Activated naive CD8-positive, alpha-beta T cell (primary cell): ENCODE measurements around the gene ARAP1.

Experiments
- H3K27ac Mint-ChIP-seq: one replicate; pipeline ENCODE4 v1.8.0; 2021; ENCODE audit warnings: mixed read lengths
- H3K27me3 Mint-ChIP-seq: one replicate; pipeline ENCODE4 v1.8.0; 2021; ENCODE audit warnings: mixed read lengths
- H3K36me3 Mint-ChIP-seq: one replicate; pipeline ENCODE4 v1.8.0; 2021; ENCODE audit warnings: mixed read lengths
- H3K4me1 Mint-ChIP-seq: one replicate; pipeline ENCODE4 v1.8.0; 2021; ENCODE audit warnings: low read depth, mixed read lengths
- H3K4me3 Mint-ChIP-seq: one replicate; pipeline ENCODE4 v1.8.0; 2021; ENCODE audit warnings: mild to moderate bottlenecking, mixed read lengths
- H3K9me3 Mint-ChIP-seq: one replicate; pipeline ENCODE4 v1.8.0; 2021; ENCODE audit warnings: low read depth, mixed read lengths

Gene ARAP1

DNA sequence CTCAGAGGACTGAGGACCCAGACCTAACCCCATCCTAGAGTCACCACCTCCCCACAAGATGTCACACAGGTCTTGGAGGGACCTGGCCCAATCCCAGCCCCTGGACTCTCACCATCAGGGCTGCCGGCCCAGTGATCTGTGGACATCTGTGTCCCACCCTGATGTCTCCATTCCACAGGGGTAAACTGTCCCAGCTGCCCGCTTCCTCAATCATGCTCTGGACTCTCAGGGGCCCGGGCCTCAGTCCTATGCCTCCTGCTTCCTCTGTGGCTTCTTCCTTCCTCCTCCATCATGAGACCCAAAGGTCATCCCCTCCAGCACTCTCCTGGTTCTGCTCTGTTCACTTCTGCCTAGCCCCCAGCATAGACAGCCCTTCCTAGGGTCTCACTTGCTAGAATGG, 32.2 kb downstream of the ARAP1 start:
- Mint-ChIP-seq H3K27ac (peak overlapping the region; percentile 98), H3K4me3 (peak overlapping the region; percentile 99), H3K9me3 (no peaks in the 10 kb centered on the region), H3K27me3 (no peaks in the 10 kb centered on the region), H3K36me3 (peaks cover under 1% of the 10 kb centered on the region), H3K4me1 (peaks cover 54% of the 10 kb centered on the region)

DNA sequence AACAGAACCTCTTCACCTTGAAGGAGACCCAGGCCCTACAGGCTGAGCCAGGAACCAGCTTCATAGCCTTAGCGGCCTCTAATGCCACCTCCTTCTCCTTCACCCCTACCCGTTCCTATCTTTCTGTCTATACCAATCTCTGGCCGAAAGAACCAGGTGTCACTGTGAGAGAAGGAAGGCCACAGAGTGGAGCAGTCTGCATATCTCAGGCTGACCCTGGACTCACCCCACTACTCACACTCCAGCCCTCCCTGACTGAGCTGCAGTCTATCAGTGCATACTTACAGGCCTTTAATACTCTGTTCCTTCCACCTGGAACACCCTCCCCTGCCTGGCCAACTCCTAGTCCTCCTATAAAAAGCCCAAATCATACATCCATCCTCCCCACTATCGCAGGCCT, 32.7 kb downstream of the ARAP1 start:
- Mint-ChIP-seq H3K9me3 (no peaks in the 10 kb centered on the region), H3K36me3 (no peaks in the 10 kb centered on the region), H3K27ac (peak overlapping the region; percentile 98)

DNA sequence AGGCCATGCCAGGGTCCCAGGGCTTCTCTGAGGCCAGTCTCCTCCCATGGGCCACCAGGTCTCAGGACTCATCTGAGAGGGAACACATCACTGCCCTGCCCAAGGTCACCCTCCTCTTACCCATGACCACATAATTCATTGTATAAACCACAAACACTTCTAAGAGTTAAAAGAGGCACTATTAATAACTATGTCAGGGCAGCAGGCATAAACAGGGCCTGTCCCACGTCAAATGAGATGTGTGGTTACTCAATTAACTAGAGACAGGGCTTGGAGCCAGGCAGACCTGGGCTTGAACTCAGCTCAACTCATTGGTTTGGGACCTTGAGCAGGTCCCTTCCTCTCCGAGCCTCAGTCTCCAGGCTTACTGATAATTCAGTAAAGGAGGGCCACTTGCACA, 33.1 kb downstream of the ARAP1 start:
- H3K36me3 Mint-ChIP-seq, result no peaks in the 10 kb centered on the region
- peak overlapping the region; percentile 98 for H3K27ac Mint-ChIP-seq
- H3K4me1 Mint-ChIP-seq, result peaks cover 61% of the 10 kb centered on the region
- H3K27me3 Mint-ChIP-seq, result no peaks in the 10 kb centered on the region
- H3K9me3 Mint-ChIP-seq, result no peaks in the 10 kb centered on the region
- peak overlapping the region; percentile 99 for H3K4me3 Mint-ChIP-seq

More for the DNA sequence above, 32.7 kb downstream of the ARAP1 start:
- Mint-ChIP-seq H3K27me3 (no peaks in the 10 kb centered on the region), H3K4me3 (peak overlapping the region; percentile 99), H3K4me1 (peaks cover 58% of the 10 kb centered on the region)

DNA sequence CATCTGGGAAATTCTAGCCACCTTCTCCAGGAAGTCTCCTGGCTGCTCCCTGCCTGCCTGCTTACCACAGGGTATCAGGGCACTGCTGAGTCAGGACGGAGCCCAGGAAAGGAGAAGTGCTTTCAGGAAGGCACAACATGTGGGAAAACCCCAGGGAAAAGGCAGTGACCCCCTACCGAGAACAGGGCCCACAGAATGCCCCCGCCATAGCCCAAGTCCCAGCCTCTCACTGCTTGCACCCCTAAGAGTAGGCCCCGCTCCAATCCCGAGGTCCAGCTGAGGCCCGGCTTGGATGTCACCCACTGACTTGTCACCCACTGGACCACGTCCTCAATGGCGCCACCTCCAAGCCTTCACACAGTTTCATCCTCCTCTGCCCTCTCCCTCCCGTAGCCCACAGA, 34.1 kb downstream of the ARAP1 start:
- no peaks in the 10 kb centered on the region for H3K27me3 Mint-ChIP-seq

DNA sequence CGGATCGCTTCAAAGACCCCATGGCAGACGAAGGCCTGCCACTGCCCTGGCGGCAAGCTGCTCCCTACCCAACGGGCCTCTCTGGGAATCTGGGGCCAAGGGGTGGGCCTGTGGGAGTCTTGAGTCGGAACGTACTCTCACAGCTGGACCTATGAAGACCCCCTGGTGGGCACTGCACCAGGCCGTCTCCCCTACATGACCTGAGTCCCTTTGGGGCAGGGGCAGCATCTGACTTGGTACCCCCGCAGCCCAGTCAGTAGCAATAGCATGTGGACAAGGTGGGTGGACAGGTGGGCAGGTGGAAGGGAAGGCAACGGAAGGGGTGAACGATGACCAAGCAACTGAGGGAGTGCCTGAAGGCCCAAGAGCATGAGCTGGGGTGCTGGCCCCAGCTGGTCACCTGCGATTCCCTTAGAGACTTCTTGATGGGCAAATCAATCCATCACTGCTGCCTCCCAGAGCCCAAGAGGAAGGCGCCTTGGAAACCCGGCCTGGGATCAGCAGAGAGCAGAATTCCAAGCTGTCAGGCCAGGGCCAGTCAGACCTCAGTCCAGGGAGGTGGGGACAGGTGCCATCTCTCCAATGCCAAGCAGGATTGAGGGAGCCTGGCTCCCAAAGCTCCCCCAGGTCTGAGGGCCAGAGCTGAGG, 35.3 kb downstream of the ARAP1 start:
- Mint-ChIP-seq H3K36me3 (no peaks in the 10 kb centered on the region), H3K27me3 (no peaks in the 10 kb centered on the region), H3K4me3 (no peak overlapping the region), H3K9me3 (no peaks in the 10 kb centered on the region), H3K27ac (no peak overlapping the region), H3K4me1 (peaks cover 51% of the 10 kb centered on the region)

More for the DNA sequence above, 34.1 kb downstream of the ARAP1 start:
- Mint-ChIP-seq H3K4me3 (no peak overlapping the region), H3K27ac (no peak overlapping the region), H3K9me3 (no peaks in the 10 kb centered on the region), H3K4me1 (peaks cover 56% of the 10 kb centered on the region), H3K36me3 (no peaks in the 10 kb centered on the region)

- H3K4me1 Mint-ChIP-seq, result peaks cover 48% of the 10 kb centered on the region
- no peak overlapping the region for H3K4me3 Mint-ChIP-seq
These were observed 35.9 kb downstream of the ARAP1 start for GRCh38 chr11:72716290-72716689.

DNA sequence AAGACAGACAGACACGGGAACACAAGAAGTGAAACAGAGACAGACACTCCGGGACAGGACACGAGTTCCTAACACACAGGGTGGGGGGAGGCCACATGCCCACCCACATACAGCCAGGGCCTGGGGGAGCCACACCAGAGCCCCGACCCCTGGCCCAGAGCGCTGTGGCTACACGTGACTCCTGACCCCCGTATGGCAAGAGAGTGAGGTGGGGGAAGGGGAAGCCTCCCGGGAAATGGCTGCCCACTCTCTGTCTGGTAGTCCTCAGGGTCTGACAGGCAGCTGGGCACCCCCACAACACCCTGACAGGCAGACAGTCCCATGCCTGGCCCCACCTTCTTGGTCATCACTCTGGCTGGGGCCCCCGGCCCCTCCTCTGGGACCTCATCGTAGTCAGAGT, 39.4 kb downstream of the ARAP1 start:
- Mint-ChIP-seq H3K9me3 (no peaks in the 10 kb centered on the region), H3K4me1 (peaks cover 19% of the 10 kb centered on the region), H3K27ac (peak overlapping the region; percentile 8), H3K4me3 (no peak overlapping the region), H3K27me3 (no peaks in the 10 kb centered on the region), H3K36me3 (no peaks in the 10 kb centered on the region)

More at GRCh38 chr11:72716290-72716689, 35.9 kb downstream of the ARAP1 start:
- Mint-ChIP-seq H3K9me3 (no peaks in the 10 kb centered on the region), H3K36me3 (no peaks in the 10 kb centered on the region), H3K27ac (no peak overlapping the region), H3K27me3 (no peaks in the 10 kb centered on the region)

DNA sequence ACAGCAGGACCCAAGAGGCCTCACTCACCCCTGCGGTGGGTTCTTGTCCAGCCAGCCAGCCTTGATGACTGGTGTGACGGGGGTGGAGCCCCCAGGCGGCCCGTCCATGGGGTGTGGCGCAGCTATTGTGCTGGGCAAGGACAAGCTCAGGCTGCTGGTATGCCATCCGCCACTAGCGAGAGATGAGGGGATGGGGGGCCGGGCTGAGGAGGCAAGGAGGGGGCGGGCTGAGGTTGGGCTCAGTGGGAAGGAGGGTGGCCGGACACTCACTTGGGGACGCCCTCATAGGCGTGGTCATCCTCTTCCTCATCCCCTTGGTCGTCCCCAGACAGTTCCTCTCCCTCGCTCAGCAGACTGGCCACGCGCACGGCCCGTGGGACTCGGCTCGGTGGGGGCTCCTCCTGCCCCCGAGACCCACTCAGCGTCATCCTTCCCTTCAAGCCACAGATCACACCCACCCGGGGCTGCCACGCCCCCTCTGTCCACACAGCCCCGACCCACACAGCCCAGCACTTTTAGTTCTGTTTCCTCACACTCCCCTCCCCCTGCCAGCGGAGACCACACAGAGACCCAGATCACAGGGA, 39.9 kb downstream of the ARAP1 start:
- H3K4me1 Mint-ChIP-seq, result peaks cover 16% of the 10 kb centered on the region
- no peaks in the 10 kb centered on the region for H3K36me3 Mint-ChIP-seq
- H3K4me3 Mint-ChIP-seq, result no peak overlapping the region
- no peaks in the 10 kb centered on the region for H3K9me3 Mint-ChIP-seq
- no peaks in the 10 kb centered on the region for H3K27me3 Mint-ChIP-seq
- H3K27ac Mint-ChIP-seq, result peak overlapping the region; percentile 8

DNA sequence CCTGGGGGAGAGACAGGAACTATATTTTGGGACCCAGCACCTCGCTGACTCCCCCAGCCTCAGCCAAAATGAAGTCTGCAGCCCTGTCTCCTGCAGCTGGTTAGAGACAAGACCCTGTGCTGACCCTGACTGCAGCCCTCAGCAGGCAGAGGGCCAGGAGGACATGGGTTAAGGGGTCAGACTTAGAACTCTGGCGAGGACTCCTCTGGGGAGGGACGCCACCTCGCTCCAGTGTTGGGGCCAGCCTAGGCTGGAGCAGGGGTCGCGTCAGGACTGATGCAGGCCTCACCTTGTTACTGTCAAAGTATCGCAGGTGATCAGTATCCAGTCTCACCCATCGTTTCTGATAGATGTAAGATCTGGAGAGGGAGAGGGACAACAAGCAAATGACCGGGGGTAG, 41.1 kb downstream of the ARAP1 start:
- Mint-ChIP-seq H3K27me3 (no peaks in the 10 kb centered on the region), H3K4me3 (no peak overlapping the region), H3K9me3 (no peaks in the 10 kb centered on the region), H3K36me3 (no peaks in the 10 kb centered on the region), H3K27ac (no peak overlapping the region), H3K4me1 (peaks cover 13% of the 10 kb centered on the region)

GRCh38 chr11:72710278-72710677, 41.9 kb downstream of the ARAP1 start:
- peaks cover 8% of the 10 kb centered on the region for H3K4me1 Mint-ChIP-seq
- H3K9me3 Mint-ChIP-seq, result no peaks in the 10 kb centered on the region
- no peak overlapping the region for H3K27ac Mint-ChIP-seq
- no peak overlapping the region for H3K4me3 Mint-ChIP-seq
- peaks cover 2% of the 10 kb centered on the region for H3K36me3 Mint-ChIP-seq
- H3K27me3 Mint-ChIP-seq, result no peaks in the 10 kb centered on the region

DNA sequence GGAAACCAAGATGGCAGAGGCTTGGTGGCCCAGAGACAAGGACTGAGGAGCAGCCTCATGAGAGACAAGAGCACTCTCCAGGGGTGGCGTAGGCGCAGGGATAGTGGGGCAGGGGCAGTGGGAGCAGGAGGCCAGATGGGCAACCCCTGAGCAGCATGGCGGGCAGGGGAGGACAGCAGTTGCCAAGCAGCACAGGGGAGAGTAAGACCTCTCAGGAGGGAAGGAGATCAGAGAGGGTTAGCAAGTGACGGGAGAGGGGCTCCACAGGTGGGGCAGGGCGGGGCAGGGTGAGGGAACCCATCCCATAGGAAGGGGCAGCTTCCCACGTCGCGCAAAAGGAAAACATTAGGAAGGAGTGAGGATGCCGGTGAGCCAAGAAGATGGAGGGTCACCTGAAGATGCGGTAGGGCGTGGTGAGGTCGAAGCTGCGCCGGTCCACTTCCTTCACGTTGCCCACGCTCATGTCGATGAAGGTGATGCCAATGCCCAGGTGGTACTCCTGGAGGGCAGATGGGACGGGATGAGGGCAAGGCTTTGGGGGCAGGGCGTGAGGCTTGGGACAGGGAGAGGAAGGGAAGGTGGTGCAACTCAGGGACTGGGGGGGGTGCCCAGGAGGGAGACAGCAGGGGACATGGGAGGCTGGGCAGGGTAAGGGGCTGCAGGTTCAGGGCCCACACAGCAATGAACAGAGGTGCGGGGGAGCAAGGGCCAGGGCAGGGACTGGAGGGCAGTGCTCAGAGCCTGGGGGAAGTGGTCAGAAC, 42.5 kb downstream of the ARAP1 start:
- Mint-ChIP-seq H3K27ac (no peak overlapping the region), H3K9me3 (no peaks in the 10 kb centered on the region), H3K36me3 (peaks cover 2% of the 10 kb centered on the region), H3K4me1 (peaks cover 3% of the 10 kb centered on the region), H3K4me3 (no peak overlapping the region), H3K27me3 (no peaks in the 10 kb centered on the region)

GRCh38 chr11:72707032-72707431, 45.2 kb downstream of the ARAP1 start:
- peaks cover 2% of the 10 kb centered on the region for H3K36me3 Mint-ChIP-seq
- no peak overlapping the region for H3K27ac Mint-ChIP-seq
- no peak overlapping the region for H3K4me3 Mint-ChIP-seq
- H3K27me3 Mint-ChIP-seq, result no peaks in the 10 kb centered on the region
- H3K9me3 Mint-ChIP-seq, result no peaks in the 10 kb centered on the region
- no peaks in the 10 kb centered on the region for H3K4me1 Mint-ChIP-seq

DNA sequence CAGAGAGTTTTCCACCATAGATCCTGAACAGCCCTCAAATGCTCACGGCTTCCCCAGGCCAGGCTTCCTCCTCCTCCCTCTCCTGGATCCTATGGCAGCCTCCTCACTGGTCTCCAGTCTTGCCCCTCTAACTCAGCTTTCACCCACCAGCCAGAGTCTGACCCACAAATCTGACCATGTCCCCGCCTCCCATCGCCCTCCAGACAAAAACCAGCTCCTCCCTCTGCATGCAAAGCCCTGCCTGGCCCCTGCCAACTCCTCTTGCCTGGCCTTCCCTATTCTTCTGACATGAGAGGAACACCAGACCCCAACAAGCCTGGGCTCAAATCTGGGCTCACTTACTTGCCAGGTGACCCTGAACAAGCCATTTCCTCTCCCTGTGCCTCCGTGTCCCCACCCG, 45.6 kb downstream of the ARAP1 start:
- Mint-ChIP-seq H3K27ac (no peak overlapping the region), H3K27me3 (no peaks in the 10 kb centered on the region), H3K4me1 (no peaks in the 10 kb centered on the region), H3K4me3 (no peak overlapping the region), H3K36me3 (peaks cover 2% of the 10 kb centered on the region), H3K9me3 (no peaks in the 10 kb centered on the region)

- Mint-ChIP-seq H3K27me3 (no peaks in the 10 kb centered on the region), H3K27ac (no peak overlapping the region), H3K4me3 (no peak overlapping the region), H3K36me3 (peaks cover 2% of the 10 kb centered on the region), H3K9me3 (no peaks in the 10 kb centered on the region), H3K4me1 (no peaks in the 10 kb centered on the region)
These were observed 46.5 kb downstream of the ARAP1 start for GRCh38 chr11:72705442-72706365.
